Activated T-cell treated with anti-CD3 and anti-CD28 coated beads, Interleukin-2, amount 50 U/mL, for 72 hours (primary cell): ENCODE measurements around the gene CACNA2D3. TPM values are rescaled to one million over a fixed set of nuclear protein-coding genes. Genes with fewer than 3 reads are reported as not detected.

Source experiments
- ATAC-seq, 2 donors: fragments of 150-1000 bp; cut with Tn5 transposase; replicated peaks in 1 of 2; 2 replicates each; pipeline ENCODE4 v1.10.0; 2021; ENCODE audit warnings: moderate library complexity in 2 of 2, mild to moderate bottlenecking in 1 of 2
- DNase-seq, 2 donors: peaks; one replicate each; pipeline ENCODE4 v3.0.0; 2021 to 2022; ENCODE audit warnings: mixed read lengths in 1 of 2
- H3K27ac Mint-ChIP-seq: one replicate; pipeline ENCODE4 v1.8.0; 2022; ENCODE audit warnings: mild to moderate bottlenecking, moderate library complexity, mixed read lengths
- H3K27me3 Mint-ChIP-seq: one replicate; pipeline ENCODE4 v1.8.0; 2022; ENCODE audit warnings: low read depth, mixed read lengths
- H3K36me3 Mint-ChIP-seq, 2 donors: one replicate each; pipeline ENCODE4 v1.8.0; 2022; ENCODE audit warnings: mixed read lengths in 2 of 2, mild to moderate bottlenecking in 1 of 2; ENCODE audit not compliant: insufficient read depth in 2 of 2
- H3K4me1 Mint-ChIP-seq: one replicate; pipeline ENCODE4 v1.8.0; 2022; ENCODE audit warnings: low read depth, mixed read lengths
- H3K4me3 Mint-ChIP-seq, 2 donors: one replicate each; pipeline ENCODE4 v1.8.0; 2022; ENCODE audit warnings: mild to moderate bottlenecking in 2 of 2, mixed read lengths in 2 of 2, moderate library complexity in 2 of 2
- H3K9me3 Mint-ChIP-seq, 2 donors: one replicate each; pipeline ENCODE4 v1.8.0; 2022; ENCODE audit warnings: mixed read lengths in 2 of 2
- total RNA-seq, 2 donors: library from RNA; stranded (reverse); gene quantifications; one replicate each; pipeline ENCODE4 v1.2.3, GENCODE V29; 2022

The CACNA2D3 gene
- total RNA-seq, 2 donors from 2014 or later: not detected

- no peak for DNase-seq
- Mint-ChIP-seq H3K4me1 (no peaks in the 10 kb centered on the region), H3K9me3 (no peaks in the 10 kb centered on the region), H3K36me3 (no peaks in the 10 kb centered on the region), H3K27me3 (peaks cover 8% of the 10 kb centered on the region), H3K27ac (no peak overlapping the region), H3K4me3 (no peak overlapping the region)
- ATAC-seq: no peak
Observed at GRCh38 chr3:54858093-54858785, 735.9 kb downstream of the CACNA2D3 start.

GRCh38 chr3:54859184-54859583 is 736.8 kb downstream of the CACNA2D3 start:
- DNase-seq (no peak), ATAC-seq (no peak)
- no peaks in the 10 kb centered on the region for H3K36me3 Mint-ChIP-seq
- no peak overlapping the region for H3K4me3 Mint-ChIP-seq
- no peak overlapping the region for H3K27ac Mint-ChIP-seq
- H3K27me3 Mint-ChIP-seq: peaks cover 8% of the 10 kb centered on the region
- peaks cover 0 to 2% of the 10 kb centered on the region in 2 donors for H3K9me3 Mint-ChIP-seq
- H3K4me1 Mint-ChIP-seq: no peaks in the 10 kb centered on the region

GRCh38 chr3:54861248-54862067 is 739.1 kb downstream of the CACNA2D3 start:
- no peak overlapping the region for H3K4me3 Mint-ChIP-seq
- H3K9me3 Mint-ChIP-seq: peaks cover 0 to 2% of the 10 kb centered on the region in 2 donors
- no peak for ATAC-seq
- H3K27ac Mint-ChIP-seq: no peak overlapping the region
- no peaks in the 10 kb centered on the region for H3K27me3 Mint-ChIP-seq
- no peak for DNase-seq
- H3K4me1 Mint-ChIP-seq: no peaks in the 10 kb centered on the region
- no peaks in the 10 kb centered on the region for H3K36me3 Mint-ChIP-seq

- H3K4me3 Mint-ChIP-seq: no peak overlapping the region
- no peaks in the 10 kb centered on the region for H3K27me3 Mint-ChIP-seq
- no peaks in the 10 kb centered on the region for H3K4me1 Mint-ChIP-seq
- DNase-seq: no peak
- H3K36me3 Mint-ChIP-seq: no peaks in the 10 kb centered on the region
- H3K9me3 Mint-ChIP-seq: peaks cover 0 to 2% of the 10 kb centered on the region in 2 donors
- ATAC-seq: no peak
- no peak overlapping the region for H3K27ac Mint-ChIP-seq
Observed at GRCh38 chr3:54862526-54862925, 740.2 kb downstream of the CACNA2D3 start.

- Mint-ChIP-seq H3K4me1 (no peaks in the 10 kb centered on the region), H3K9me3 (peaks cover 0 to 2% of the 10 kb centered on the region in 2 donors), H3K36me3 (no peaks in the 10 kb centered on the region), H3K4me3 (no peak overlapping the region), H3K27me3 (no peaks in the 10 kb centered on the region), H3K27ac (no peak overlapping the region)
- ATAC-seq (no peak), DNase-seq (no peak)
Observed at GRCh38 chr3:54863366-54863765, 741.0 kb downstream of the CACNA2D3 start.

GRCh38 chr3:54863786-54864185 is 741.4 kb downstream of the CACNA2D3 start:
- DNase-seq: no peak
- no peak for ATAC-seq
- Mint-ChIP-seq H3K4me1 (no peaks in the 10 kb centered on the region), H3K27me3 (no peaks in the 10 kb centered on the region), H3K9me3 (peaks cover 0 to 2% of the 10 kb centered on the region in 2 donors), H3K4me3 (no peak overlapping the region), H3K27ac (no peak overlapping the region), H3K36me3 (no peaks in the 10 kb centered on the region)

GRCh38 chr3:54865316-54865715 is 743.0 kb downstream of the CACNA2D3 start:
- H3K4me3 Mint-ChIP-seq: no peak overlapping the region
- ATAC-seq: no peak
- H3K27ac Mint-ChIP-seq: no peak overlapping the region
- no peaks in the 10 kb centered on the region for H3K4me1 Mint-ChIP-seq
- no peaks in the 10 kb centered on the region for H3K27me3 Mint-ChIP-seq
- H3K36me3 Mint-ChIP-seq: no peaks in the 10 kb centered on the region
- no peak for DNase-seq
- peaks cover 0 to 2% of the 10 kb centered on the region in 2 donors for H3K9me3 Mint-ChIP-seq

- no peaks in the 10 kb centered on the region for H3K27me3 Mint-ChIP-seq
- no peaks in the 10 kb centered on the region for H3K36me3 Mint-ChIP-seq
- H3K4me1 Mint-ChIP-seq: no peaks in the 10 kb centered on the region
- DNase-seq (no peak), ATAC-seq (no peak)
- H3K4me3 Mint-ChIP-seq: no peak overlapping the region
- peaks cover 0 to 2% of the 10 kb centered on the region in 2 donors for H3K9me3 Mint-ChIP-seq
- H3K27ac Mint-ChIP-seq: no peak overlapping the region
Observed at GRCh38 chr3:54866251-54866650, 743.9 kb downstream of the CACNA2D3 start.

- DNase-seq: no peak
- Mint-ChIP-seq H3K4me1 (no peaks in the 10 kb centered on the region), H3K9me3 (peaks cover 0 to 2% of the 10 kb centered on the region in 2 donors), H3K27ac (no peak overlapping the region), H3K4me3 (no peak overlapping the region), H3K27me3 (no peaks in the 10 kb centered on the region), H3K36me3 (no peaks in the 10 kb centered on the region)
- no peak for ATAC-seq
Observed at GRCh38 chr3:54870423-54870822, 748.1 kb downstream of the CACNA2D3 start.

- H3K4me1 Mint-ChIP-seq: no peaks in the 10 kb centered on the region
- H3K9me3 Mint-ChIP-seq: peaks cover 2% of the 10 kb centered on the region in 2 donors
- no peak overlapping the region for H3K4me3 Mint-ChIP-seq
- H3K27ac Mint-ChIP-seq: no peak overlapping the region
- H3K27me3 Mint-ChIP-seq: no peaks in the 10 kb centered on the region
- DNase-seq: no peak
- ATAC-seq: no peak
- H3K36me3 Mint-ChIP-seq: no peaks in the 10 kb centered on the region
Observed at GRCh38 chr3:54871867-54872266, 749.5 kb downstream of the CACNA2D3 start.

- Mint-ChIP-seq H3K27me3 (no peaks in the 10 kb centered on the region), H3K36me3 (no peaks in the 10 kb centered on the region), H3K27ac (no peak overlapping the region), H3K4me1 (no peaks in the 10 kb centered on the region), H3K9me3 (peaks cover 2% of the 10 kb centered on the region in 2 donors), H3K4me3 (no peak overlapping the region)
- ATAC-seq (no peak), DNase-seq (no peak)
Observed at GRCh38 chr3:54873059-54874010, 751.0 kb downstream of the CACNA2D3 start.

GRCh38 chr3:54874816-54875556 is 752.6 kb downstream of the CACNA2D3 start:
- Mint-ChIP-seq H3K4me1 (no peaks in the 10 kb centered on the region), H3K27ac (no peak overlapping the region), H3K4me3 (no peak overlapping the region), H3K27me3 (no peaks in the 10 kb centered on the region), H3K9me3 (peaks cover 2% of the 10 kb centered on the region in 2 donors), H3K36me3 (no peaks in the 10 kb centered on the region)
- DNase-seq (no peak), ATAC-seq (no peak)
